ENCODE data around the gene RILPL2.
"Not testable (repeated sequence)": the region's sequence is repeated elsewhere in the genome, so short reads cannot be mapped to it uniquely, and the experiment has no call there.

RILPL2 gene

DNA sequence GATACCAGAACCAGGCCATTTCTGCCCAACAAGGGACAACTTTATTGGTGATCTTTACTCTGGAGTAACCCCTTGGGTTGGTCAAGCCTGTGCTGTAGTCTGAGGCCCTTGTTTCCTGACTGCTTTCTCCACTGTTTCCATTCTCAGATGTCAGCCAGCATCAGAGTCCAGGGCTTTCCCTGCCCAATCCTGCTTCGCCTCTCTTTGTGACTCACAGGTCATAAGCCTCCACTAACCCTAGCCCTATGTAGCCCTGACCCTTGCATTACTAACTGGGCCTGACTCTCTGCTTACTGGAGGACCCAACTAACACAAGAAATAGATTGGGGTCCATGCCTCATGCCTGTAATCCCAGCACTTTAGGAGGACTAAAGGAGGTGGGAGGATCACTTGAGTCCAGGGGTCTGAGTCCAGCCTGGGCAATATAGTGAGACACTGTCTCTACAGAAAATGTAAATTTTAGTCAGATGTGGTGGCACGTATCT, 12.8 kb upstream of the RILPL2 start:
- DNase-seq: no peak

DNA sequence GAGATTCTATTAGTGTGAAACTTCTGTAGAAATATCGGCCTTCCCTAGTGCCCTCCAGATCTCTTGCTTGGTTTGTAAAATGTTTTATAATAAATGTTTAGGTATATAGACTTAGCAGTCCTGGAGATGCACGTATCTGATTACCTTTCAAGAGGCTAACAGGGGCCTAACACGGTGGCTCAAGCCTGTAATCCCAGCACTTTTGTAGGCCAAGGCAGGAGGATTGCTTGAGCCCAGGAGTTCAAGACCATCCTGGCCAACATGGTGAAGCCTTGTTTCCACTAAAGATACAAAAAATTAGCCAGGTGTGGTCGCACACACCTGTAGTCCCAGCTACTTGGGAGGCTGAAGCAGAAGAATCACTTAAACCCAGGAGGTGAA, 9.8 kb upstream of the RILPL2 start:
- DNase-seq: no peak

DNA sequence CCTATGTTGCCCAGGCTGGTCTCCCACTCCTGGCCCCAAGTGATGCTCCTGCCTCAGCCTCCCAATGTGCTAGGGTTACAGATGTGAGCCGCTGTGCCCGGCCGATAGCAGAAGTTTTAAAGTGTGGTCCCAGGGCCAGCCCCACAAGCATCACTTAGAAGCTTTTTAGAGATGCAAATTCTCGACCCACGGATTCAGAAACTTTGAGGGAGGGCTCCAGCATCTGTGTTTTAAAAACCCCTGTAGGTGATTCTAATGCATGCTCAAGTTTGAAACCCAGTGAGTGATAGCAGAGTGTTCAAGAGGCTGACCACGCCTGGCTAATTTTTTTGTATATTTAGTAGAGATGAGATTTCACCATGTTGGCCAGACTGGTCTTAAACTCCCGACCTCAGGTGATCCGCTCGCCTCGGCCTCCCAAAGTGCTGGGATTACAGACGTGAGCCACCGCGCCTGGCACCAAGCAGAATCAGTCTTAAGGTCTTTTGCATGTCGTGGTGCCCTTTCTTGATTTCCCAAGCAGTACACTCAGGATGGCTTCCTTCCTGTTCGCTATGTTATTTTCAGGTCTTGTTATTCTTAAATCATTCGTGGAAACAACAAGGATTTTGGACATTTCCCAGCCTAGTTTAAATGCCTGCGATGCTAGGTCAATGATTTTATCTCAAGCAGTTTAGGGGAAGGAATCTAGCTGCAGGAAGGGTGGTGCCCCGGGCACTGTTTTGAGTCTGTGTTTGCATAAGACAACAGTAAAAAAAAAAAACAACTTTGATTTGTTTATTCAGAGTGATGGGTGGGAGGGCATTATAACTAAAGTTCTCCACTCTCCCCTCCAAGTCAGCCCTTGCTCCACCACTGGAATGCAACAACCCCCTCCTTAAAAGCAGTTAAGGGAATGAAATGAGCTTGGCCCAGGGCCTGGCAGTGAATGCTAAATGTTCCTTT, 9.2 kb upstream of the RILPL2 start:
- DNase-seq: no peak

DNA sequence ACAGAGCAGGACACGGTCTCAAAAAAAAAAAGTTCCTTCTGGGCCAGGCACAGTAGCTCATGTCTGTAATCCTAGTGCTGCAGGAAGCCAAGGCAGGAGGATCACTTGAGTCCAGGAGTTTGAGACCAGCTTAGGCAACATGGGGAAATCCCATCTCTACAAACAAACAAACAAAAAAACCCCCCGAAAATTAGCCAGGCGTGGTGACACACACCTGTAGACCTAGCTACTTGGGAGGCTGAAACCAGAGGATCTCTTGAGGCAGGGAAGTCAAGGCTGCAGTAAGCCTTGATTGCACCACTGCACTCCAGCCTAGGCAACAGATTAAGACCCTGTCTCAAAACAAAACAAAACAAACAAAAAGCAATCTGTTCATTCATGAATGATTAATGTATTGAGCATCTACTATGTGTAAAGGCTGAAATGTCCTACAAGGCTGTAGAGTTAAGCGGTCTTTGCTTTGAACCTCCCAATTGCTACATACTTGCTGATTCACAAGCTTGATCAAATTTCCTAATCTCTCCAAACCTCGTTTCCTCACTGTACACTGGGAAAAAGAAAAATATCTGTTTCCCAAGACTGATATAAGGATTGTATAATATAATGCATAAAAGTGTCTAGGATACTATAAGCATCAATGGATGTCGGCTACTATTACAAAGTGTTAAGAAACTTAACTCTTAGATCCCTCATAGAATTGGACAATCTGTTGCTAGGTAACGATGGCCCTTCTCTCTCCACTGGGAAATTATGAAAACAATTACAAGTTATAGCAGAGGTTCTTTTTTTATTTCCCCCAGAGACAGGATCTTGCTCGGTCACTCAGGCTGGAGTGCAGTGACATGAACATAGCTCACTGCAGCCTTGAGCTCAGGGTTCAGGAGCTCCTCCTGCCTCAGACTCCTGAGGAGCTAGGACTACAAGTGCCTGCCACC, 7.9 kb upstream of the RILPL2 start:
- no peak for DNase-seq

DNA sequence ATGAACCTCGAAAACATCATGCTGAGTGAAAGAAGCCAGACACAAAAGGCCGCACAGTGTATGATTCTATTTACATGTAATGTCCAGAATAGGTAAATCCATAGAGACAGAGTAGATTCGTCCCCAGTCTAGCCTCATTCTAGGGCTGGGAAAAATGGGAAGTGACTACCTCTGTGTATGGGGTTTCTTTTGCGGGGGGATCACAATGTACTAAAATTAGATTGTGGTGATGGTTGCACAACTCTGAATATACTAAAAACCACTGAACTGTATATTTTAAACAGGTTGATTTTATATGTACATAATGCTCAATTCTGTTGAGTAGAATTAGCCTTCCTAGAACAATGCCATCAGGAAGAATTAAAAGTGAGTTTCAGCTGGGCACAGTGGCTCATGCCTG, 6.3 kb upstream of the RILPL2 start:
- DNase-seq: no peak

DNA sequence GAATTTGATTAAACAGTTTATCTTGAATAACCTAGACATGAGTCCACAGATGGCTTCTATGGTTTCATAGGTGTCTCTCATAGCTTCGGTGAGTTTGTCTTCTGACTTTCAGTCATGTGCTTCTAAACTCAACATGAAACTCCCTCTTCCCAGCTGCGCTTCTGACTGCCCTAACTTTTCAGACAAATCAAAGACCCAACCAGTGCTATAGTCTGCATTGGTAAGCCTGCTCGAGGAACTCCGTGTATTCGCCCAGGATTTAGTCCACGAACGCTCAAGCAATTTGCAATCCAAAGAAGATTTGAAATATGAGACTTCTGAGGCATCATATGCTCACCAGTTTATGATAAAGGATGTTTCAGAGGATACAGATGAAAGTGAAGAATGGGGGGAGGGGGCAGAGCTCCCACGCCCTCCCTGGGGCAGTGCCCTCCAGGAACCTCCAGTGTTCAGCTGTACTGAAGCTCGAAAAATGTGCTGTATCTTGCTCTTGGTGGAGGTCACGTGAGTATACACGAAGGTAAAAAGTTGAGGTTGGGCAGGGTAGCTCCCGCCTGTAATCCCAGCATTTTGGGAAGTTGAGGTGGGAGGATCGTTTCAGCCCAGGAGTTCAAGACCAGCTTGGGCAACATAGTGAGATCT, 5.2 kb upstream of the RILPL2 start:
- no peak for DNase-seq

DNA sequence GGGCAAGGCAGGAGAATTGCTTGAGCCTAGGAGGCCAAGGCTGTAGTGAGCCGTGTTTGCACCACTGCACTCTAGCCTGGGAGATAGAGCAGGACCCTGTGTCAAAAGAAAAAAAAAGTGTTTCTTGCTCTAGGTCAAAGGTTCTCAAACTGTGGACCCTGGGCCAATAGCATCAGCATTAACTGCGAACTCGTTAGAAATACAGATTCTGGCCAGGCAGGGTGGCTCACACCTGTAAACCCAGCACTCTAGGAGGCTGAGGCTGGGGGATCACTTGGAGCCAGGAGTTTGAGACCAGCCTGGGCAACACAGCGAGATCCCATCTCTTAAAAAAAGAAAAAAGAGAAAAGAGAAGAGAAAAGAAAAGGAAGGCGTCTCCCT, 858 bp downstream of the RILPL2 start:
- DNase-seq: no peak

DNA sequence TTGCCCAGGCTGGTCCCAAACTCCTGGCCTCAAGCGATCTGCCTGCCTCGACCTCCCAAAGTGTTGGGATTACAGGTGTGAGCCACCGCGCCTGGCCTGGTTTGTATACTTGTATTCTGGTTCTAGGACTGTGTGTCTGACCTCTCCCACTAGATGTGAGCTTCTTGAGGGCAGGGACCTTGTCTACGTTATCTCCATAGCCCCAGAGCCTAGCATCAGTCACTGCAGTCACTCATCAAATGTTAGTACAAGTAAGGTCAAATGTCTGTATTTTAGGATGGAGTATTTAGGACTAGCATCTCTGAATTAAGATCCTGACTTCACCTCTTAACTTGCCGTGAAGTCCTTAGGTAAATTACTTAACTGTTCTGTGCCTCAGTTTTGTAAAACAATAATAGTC, 2.9 kb downstream of the RILPL2 start:
- DNase-seq: no peak

DNA sequence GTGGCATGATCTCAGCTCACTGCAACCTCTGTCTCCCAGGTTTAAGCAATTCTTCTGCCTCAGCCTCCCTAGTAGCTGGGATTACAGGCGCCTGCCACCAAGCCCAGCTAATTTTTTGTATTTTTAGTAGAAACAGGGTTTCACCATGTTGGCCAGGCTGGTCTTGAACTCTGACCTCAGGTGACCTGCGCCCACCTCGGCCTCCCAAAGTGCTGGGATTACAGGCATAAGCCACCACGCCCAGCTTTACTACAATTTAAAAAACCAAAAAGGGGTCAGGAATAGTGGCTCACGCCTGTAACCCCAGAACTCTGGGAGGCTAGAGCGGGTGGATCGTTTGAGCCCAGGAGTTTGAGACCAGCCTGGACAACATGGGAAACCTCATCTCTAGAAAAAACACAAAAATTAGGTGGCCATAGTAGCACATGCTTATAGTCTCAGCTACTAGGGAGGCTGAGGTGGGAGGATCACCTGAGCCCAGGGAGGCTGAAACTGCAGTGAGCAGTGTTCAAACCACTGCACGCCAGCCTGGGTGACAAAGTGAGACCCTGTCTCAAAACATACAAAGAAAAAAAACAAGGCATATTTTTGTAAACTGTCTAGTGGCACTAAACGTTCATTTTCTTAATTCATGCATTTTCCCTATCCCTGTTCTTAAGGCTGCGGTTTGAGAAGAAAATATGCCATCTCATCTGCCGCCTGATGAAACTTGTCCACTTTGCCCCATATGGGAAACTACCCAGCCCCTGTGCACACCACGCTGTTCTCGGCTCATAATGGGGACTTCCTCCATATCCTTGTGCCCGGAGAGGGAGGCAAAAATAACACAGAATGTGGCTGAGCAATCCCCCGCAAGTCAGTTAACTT, 4.3 kb downstream of the RILPL2 start:
- not testable (repeated sequence) for DNase-seq

DNA sequence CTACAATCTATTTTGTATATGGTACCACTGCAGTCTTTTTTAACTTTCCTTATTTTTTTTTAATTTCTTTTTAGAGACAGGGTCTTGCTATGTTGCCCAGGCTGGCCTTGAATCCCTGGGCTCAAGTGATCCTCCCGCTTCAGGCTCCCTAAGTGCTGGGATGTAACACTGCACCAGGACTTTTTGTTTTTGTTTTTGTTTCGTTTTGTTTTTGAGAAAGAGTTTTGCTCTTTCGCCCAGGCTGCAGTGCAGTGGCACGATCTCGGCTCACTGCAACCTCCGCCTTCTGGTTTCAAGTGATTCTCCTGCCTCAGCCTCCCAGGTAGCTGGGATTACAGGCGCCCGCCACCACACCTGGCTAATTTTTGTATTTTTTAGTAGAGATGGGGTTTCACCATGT, 7.4 kb downstream of the RILPL2 start:
- DNase-seq: not testable (repeated sequence)

DNA sequence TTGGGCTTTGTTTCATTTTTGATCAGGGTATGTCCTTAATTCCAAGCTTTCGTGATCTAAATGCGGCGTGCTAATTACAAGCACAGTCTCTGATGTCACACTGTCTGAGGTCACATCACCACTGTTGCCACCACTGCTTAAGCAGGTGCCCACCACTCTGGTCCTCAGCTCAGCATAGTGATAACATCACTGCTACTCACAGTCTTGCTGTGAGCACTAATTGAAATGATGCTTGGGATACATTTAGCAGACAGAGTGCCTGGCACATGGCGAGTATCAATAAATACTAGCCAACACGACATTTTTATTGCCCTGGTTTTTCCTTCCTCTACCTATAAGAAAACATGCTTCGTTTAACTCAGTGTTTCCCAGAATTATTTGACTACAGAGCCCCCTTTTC, 7.9 kb downstream of the RILPL2 start:
- no peak for DNase-seq

DNA sequence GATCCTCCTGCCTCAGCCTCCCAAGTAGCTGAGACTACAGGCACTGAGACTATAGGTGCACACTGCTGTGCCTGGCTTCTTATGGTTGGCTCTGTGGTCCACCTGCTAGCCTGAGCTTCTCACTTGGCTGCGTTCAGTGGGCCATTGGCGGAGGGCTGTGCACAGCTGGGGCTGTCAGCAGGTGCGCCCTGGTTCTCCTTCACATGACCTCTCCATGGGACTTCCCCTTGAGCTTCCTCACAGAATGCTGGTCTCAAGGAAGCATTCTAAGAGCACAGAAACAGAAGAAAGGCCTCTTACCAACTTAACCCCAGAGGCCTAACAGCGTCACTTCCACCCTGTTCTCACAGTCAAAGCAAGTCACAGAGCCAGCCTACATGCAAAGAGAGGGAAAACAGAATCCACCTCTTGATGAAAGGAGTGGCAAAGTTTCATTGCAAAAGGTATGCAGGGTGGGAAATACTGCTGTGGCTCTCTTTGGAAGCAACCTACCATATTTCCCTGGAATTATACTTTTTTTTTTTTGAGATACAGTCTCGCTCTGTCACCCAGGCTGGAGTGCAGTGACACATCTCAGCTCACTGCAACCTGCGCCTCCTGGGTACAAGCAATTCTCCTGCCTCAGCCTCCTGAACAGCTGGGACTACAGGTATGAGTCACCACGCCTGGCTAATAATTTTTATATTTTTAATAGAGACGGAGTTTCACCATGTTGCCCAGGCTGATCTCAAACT, 9.3 kb downstream of the RILPL2 start:
- no peak for DNase-seq

DNA sequence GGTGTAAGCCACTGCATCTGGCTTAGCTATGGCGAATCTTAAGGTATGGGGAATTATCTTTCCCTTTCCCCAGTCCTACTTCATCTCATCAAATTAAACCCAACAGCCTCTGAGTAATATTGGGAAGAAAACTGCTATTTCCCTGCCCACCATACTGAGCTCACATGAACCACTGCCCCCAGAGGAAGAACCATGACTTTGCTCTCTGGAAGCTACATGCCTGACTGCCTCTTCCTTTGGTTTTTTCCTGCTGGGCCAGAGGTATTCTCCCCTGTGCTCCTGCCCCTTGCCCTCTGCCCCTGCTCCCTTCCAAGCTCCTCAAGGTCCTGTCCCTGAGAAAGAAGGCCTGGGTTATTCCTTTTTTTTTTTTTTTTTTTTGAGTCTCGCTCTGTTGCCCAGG, 15.2 kb downstream of the RILPL2 start:
- DNase-seq: no peak

DNA sequence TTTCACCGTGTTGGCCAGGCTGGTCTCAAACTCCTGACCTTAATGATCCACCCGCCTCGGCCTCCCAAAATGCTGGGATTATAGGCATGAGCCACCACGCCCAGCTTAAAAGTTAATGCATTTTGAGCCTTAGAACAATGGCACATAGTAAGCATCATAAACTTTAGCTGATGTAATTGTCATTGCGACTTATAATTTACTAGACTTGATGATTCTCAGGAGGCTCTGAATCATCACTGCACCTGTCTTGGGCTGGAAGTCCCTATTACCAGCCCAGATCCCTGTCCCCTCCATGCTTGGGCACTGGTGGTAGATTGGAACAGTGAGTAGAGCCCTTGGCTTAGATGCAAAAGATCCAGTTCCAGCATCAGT, 26.5 kb downstream of the RILPL2 start:
- no peak for DNase-seq

DNA sequence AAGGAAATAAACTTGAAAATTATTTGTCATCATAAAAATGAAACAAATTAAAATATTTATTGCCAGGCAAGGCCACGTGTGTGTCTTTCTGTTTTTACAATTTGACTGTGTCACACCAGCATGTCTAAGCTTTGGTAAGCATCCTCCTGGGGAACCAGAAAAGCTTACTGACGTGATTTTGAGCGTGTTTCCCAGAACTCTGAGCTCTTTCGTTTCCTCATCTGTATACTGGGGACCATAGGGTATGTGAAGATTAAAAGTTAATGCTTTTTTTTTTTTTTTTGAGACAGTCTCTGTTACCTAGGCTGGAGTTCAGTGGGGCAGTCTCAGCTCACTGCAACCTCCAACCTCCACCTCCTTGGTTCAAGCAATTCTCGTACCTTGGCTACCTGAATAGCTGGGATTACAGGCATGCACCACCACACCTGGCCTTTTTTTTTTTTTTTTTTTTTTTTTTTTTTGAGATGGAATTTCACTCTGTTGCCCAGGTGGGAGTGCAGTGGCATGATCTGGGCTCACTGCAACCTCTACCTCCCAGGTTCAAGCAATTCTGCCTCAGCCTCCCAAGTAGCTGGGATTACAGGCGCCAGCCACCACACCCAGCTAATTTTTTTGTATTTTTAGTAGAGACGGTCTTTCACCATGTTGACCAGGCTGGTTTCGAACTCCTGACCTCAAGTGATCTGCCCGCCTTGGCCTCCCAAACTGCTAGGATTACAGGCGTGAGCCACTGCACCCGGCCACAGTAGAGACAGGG, 27.0 kb downstream of the RILPL2 start:
- not testable (repeated sequence) for DNase-seq

DNA sequence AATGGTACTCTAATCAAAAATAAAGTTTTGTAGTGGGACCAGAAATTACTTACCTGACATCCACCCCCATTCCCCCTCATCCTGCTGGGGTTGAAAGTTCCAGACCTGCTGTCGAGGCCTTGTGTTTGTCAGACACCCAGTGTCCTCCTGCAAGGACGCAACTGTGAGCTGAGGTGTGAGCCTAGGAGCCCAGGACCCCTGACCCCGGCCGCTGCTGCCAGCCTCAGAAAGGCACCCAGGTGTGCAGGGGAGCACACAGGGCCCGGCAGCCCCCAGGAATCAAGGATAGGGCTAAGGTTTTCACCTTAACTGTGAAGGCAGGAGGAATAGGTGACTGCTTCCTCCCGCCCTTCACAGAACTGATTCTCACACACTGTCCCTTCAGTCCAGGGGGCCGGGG, 27.9 kb downstream of the RILPL2 start:
- not testable (repeated sequence) for DNase-seq

DNA sequence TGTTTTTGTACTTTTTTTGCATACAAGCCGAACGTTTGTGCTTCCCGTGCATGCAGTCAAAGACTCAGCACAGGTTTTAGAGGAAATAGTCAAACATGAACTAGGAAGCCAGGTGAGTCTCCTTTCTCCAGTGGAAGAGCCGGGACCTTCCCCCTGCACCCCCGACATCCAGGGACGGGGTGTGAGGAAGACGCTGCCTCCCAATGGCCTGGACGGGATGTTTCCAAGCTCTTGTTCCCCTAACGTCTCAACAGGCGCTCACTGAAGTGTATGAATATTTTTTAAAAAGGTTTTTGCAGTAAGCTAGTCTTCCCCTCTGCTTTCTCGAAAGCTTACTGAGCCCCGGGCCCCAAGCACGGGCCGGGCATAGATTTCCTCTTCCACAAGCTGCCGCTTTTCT, 28.6 kb downstream of the RILPL2 start:
- DNase-seq: not testable (repeated sequence)

DNA sequence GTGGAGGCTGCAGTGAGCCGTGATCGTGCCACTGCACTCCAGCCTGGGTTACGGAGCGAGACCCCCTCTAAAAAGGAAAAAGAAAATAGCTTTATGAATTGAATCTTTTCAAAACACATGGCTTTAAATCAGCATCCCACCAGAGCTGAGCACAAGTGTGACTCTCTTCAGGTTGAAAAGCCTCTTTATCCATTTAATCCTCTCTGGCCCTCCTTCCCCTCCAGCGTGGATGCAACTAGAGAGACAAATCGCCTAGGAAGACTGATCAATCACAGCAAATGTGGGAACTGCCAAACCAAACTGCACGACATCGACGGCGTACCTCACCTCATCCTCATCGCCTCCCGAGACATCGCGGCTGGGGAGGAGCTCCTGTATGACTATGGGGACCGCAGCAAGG, 29.2 kb downstream of the RILPL2 start:
- DNase-seq: not testable (repeated sequence)

DNA sequence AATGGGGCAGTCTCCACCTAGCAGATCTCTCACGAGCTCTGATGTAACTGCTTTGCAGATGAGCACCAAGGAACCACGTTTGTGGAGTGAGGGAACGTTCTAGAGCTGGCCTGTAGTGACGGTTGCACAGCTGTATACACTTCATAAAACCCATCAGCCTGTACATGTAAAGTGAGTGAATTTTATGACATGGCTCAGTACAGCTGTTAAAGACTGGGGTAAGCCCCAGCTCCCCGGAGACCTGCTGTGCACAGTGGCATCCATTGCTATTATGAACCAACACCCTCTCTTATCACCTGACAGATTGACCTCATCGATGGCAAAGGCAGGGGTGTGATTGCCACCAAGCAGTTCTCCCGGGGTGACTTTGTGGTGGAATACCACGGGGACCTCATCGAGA, 31.9 kb downstream of the RILPL2 start:
- no peak for DNase-seq

Data from activated naive CD4-positive, alpha-beta T cell (primary cell).